ENCODE results near the gene CYP4A11.
"Not testable (repeated sequence)": the region's sequence is repeated elsewhere in the genome, so short reads cannot be mapped to it uniquely, and the experiment has no call there.

Gene CYP4A11

DNA sequence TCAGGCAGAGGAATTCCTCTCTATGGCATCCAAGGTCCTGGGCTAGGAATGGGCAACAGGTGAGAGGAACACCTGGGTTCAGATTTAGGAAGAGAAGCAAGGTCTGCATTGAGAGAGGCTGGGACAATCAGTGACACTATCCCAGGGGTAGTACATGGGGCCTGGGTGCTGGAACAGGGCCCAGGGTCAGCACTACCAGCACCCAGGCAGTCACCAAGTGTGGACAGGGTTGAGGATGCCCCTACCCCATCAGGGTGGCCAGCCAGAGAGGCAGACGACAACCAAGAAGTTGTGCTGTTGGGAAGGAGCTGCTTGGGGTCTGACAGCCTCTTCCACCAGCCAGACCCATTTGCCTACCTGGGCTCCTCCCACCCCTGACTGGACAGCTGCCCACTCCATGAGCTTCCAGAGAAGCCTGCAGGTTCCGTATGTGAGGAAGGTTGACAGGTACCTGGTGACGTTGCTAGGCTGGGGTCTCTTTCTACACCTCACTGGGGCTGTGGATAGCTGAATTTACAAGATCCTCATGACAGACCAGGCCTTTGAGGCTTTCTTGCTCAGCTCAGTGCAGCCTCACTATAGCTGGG is 13.9 kb downstream of the CYP4A11 start:
- DNase-seq (ENCODE audit: low spot score), result no peak

DNA sequence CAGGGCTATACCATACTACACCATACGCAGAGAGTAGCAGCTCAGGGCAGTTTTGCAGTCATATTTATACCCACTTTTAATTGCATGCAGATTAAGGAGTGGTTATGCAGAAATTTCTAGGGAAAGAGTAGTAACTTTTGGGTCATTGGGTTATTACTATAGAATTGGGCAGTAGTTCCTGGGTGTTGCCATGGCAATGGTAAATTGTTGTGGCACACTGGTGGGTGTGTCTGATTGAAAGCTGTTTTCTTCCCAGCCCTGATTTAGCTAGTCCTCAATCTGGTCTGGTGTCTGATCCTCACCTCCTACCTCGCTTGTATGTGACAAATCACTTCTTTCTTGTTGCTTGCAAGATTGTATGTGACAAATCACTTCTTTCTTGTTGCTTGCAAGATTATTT is 30.5 kb downstream of the CYP4A11 start:
- no peak for DNase-seq (ENCODE audit: low spot score)

DNA sequence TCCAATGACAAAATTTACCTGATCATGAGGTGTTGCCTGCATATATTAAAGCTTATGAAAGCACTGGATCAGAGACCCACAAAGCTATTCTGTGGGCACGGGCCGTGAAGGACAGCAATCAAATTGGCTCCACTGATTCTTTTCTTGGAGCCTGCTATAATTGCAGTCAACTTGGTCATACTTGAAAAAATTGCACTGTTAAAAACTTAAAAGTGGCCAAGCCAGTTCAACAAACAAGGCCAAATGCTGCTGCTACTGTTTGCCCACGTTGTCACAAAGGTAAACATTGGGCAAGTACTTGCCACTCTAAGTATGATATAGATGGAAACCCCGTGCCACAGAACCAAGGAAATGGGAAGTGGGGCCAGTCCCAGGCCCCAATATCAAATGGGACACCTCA is 37.8 kb downstream of the CYP4A11 start:
- no peak for DNase-seq (ENCODE audit: low spot score)

DNA sequence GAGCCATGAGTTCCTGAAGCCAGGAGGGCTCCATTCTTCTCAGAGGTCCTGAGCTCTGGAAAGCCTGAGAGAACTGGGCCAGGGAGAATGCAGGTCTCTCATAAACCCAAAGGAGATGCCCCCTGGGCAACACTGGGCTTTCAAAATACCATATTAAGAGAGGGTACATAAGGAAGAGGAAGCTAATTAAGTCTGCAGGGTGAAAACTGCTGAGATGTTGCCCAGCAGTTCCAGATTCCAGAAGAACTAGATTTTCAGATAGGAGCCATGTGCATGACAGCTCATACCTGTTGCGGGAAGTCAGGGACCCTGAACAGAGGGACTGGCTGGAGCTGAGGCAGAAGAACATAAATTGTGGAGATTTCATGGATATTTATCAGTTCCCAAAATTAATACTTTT is 40.9 kb downstream of the CYP4A11 start:
- DNase-seq (ENCODE audit: low spot score), result no peak

DNA sequence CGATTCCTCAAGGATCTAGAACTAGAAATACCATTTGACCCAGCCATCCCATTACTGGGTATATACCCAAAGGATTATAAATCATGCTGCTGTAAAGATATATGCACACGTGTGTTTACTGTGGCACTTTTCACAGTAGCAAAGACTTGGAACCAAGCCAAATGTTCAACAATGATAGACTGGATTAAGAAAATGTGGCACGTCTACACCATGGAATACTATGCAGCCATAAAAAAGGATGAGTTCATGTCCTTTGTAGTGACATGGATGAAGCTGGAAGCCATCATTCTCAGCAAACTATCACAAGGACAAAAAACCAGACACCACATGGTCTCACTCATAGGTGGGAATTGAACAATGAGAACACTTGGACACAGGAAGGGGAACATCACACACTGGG is 59.6 kb downstream of the CYP4A11 start:
- DNase-seq (ENCODE audit: low spot score), result not testable (repeated sequence)

All from AG08396 (cell line).